Measurements from ENCODE around the gene RNF123.

RNF123 gene

DNA sequence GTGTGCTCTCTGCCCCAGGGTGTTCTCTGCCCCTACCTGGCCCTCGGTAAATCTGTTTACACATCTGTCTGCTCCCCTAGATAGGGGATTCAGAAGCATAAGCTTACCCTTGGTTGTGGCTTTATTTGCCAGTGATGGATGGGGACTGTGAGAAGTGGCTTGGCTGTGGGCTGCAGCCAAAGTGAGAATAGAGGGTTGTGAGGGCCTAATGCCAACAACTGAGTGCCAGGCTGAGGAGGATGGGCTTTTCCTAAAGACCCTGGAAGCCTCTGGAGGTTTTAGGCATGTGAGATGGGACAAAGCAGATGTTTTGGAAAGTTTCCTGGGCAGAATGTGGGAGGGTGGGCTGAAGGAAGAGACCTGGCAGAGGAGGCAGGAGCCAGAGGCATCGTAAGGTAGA lies 30.6 kb upstream of the RNF123 start:
- no peak for DNase-seq (ENCODE audit: low read depth)

DNA sequence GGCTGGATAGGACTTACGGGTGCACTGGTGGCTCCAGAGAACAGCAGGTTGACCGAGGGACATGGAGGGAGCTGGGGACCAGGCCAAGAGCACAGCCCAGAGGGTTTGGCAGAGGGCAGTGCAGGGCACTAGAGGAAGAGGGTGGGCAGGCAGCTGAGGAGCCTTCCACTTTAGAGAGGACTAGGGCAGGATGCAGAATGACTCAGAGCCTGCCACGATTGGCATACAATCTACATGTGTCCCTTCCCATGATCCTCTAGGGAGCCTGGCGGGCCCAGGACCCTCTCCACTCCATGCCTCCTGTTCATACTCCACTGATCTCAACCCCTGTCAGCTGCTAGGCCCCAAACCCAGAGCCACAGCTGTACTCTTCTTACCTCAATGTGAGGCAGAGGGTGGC lies 29.6 kb upstream of the RNF123 start:
- DNase-seq (ENCODE audit: low read depth), result no peak

DNA sequence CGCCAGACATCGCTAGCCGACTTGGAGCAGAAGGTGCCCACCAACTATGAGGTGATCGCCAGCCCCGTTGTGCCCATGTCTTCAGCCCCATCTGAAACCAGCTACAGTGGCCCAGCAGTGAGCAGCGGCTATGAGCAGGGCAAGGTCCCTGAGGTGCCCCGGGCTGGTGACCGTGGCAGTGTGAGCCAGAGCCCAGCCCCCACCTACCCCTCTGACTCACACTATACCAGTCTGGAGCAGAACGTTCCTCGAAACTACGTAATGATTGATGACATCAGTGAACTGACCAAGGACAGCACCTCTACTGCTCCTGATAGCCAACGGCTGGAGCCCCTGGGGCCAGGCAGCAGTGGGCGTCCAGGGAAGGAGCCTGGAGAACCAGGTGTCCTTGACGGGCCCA lies 28.1 kb upstream of the RNF123 start:
- no peak for DNase-seq (ENCODE audit: low read depth)

DNA sequence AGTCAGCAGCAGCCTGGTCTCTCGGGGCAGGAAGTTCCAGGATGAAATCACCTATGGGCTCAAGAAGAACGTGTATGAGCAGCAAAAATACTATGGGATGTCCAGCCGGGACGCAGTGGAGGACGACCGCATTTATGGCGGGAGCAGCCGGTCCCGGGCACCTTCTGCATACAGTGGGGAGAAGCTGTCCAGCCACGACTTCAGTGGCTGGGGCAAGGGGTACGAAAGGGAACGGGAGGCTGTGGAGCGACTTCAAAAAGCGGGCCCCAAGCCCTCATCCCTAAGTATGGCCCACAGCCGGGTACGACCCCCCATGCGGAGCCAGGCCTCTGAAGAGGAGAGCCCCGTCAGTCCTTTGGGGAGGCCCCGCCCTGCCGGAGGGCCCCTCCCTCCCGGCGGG lies 27.3 kb upstream of the RNF123 start:
- no peak for DNase-seq (ENCODE audit: low read depth)

DNA sequence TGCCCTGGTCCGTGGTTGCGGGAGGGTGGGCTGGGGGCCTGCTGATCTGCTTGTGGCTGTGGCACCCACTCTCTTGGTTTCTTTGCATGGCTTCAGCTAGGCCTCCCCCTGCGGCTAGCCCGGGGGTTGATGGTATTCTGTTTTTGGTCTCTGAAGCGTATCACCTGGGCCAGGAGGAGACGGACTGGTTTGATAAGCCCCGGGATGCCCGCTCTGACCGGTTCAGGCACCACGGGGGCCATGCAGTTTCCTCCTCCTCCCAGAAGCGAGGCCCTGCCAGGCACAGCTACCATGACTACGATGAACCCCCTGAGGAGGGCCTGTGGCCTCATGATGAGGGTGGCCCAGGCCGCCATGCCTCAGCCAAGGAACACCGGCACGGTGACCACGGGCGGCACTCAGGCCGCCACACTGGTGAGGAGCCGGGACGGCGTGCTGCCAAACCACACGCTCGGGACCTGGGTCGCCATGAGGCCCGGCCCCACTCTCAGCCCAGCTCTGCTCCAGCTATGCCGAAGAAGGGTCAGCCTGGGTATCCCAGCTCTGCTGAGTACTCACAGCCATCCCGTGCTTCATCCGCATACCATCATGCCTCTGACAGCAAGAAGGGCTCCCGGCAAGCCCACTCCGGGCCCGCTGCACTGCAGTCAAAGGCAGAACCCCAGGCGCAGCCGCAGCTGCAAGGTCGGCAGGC lies 26.5 kb upstream of the RNF123 start:
- DNase-seq (ENCODE audit: low read depth), result no peak

DNA sequence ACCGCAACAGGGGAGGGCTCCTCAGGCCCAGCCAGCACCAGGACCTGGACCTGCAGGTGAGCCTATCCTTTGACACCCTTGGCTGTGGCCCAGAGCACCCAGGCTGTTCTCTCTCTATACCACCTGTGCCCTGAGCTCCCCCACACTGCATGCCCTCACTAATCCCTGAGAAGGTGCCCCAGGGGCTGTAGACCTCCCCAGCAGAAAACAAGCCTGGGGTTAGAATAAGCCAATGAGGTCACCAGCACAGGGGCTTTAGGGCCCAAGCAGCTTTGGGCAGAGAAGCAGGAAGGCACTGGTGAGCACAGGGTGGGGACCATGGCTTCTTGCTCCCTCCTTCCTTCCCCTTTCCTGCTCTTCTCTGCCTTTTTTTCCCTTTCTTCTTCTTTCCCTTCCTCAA lies 25.5 kb upstream of the RNF123 start:
- no peak for DNase-seq (ENCODE audit: low read depth)

DNA sequence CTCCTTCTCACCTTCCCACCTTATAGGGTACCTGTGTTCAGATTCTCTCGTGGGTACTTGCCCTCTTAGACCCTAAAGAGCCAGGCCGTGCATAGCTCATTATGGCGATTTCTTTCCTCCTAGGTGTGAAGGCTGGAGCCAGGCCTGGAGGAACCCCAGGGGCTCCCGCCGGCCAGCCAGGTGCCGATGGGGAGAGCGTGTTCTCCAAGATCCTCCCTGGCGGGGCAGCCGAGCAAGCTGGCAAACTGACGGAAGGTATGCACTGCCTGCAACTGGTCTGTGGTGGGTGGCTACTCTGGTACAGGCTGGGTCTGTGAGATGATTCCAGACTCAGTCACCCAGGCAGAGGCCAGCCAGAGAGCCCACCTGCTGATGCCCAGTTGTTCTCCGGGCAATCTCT lies 25.1 kb upstream of the RNF123 start:
- no peak for DNase-seq (ENCODE audit: low read depth)

DNA sequence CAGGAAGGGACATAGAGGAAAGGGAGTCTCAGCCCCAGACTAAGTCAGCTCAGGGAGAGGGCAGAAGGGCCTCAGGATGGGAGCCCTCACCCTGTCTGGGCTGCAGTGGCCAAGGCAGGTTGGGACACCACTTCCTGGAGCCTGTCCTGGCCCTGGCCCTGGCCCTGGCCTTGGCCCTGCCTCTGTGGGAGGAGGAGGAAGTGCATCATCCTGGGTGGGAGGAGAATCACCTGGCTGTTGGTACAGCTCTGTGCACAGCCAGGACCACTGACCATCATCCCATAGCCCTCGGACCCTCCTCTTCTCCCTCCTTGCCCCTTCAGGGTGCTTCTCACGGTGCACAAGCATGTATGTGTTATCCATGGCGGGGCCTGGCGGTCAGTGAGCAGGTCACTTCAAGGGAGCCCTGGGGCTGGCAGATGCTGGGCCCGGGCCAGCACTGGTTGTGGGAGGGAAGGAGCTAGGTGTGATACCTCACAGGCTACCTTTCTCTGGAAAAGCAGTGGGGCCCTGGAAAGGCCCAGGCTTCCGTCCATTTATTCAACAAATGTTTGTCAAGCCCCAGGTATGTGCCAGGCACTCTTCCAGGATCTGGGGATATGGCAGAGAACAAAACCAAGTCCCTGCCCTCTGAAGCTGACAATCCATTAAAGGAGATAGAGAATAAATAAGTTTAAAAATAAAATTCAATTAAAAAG lies 23.4 kb upstream of the RNF123 start:
- DNase-seq (ENCODE audit: low read depth), result no peak

DNA sequence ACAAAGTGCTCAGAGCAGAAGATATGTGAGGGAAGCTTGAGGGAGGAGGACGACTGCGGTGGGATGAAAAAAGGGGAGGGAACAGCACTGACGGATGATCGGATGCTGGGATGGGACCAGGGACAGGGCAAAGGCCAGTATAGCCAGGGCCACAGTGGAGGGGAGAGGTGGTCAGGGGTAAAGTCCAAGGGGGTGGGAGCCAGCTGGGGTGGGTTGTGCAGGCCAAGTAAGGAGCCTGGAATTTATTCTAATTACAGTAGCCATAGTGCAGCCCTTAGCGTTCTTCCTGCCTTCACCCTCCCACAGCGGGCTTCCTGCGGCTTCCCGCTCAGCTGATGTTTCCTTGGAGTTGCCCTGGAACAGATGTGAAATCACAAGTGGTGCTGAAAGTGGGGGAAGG lies 22.8 kb upstream of the RNF123 start:
- no peak for DNase-seq (ENCODE audit: low read depth)

DNA sequence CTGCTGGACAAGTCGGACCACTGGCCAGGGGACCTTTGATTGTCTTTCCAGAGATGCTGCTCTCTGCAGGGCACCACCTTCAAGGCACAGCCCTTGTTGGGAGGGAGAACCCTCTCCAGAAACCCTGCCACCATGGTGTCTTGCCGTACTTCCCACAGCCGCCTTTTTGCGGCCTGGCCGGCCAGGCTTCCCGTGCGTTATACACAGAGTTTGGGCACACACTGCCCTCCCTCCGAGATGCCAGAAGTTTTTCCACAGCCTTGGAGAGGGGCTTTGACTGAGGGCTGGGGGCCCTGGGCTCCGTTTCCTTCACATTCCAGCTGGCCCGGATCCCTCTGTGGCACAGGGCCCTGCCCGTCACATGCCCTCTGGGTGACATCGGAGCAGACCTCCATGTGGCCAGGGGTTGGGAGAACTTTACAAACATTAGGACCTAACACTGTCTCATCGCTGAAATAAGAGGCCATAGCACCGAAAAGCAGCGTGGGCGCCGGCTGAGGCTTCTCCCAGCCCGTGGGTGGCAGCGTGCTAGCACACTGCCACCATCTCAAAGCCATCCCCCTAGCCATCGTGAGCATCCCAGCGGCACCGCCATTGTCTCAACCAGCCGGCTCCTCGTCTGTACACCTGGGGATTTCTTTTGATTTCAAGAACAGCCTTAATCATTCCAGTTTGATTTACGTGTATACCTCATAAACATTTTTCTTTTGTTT lies 21.5 kb upstream of the RNF123 start:
- DNase-seq (ENCODE audit: low read depth), result no peak

DNA sequence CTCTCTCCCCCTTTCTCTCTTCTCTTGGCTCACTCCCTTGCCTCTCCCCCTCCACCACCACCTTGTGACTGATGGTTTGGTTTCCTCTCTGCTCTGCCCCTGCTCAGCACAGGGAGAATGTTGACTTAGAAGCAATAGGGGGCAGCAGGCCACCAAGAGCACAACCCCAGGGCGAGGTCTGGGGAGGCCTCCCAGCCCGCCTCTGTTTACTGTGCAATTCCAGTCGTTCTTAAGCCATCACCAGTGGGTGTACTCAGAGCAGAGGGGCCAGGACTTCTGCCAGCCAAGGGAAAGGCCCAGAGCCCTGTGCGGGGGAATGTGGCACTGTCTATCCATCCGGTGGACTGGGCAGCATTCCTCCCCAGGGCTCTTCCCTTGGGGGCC lies 21.0 kb upstream of the RNF123 start:
- DNase-seq (ENCODE audit: low read depth), result no peak

DNA sequence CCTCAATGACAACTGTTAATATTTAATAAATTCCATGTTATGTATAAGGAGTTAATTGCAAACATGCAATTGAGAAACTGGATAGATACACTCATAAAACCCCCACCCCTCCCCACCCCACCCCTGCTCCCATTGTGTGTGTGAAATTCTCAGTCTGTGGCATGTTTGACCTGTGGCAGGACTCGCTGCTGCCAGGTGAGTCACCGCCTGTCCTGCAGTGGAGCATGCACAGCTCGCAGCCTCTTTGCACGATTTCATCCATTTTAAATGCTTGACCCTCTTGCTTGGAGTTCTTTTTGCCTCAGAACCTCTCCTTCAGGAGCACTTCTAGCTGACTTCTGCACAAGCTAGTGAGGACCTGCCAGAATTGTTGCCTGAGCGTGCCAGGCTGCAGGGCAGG lies 20.5 kb upstream of the RNF123 start:
- no peak for DNase-seq (ENCODE audit: low read depth)

DNA sequence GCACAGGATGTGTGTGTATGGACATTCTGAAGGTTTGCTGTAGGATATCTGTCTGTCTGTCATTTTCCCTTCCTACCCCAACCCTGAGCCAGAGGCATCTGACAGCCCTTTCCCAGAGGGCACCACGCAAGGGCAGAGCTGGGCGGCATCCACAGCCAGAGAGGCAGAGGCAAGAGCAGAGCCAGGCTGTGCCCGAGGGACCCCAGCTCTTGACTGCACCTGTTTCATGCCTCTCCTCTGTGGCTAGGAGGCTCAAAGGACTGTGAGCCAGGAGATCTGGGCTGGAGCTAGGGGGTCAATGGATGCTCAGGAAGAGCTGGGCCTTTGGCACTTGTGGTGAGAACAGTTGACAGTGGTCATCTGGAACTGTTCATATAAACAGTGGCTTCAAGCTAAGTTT lies 20.0 kb upstream of the RNF123 start:
- no peak for DNase-seq (ENCODE audit: low read depth)

DNA sequence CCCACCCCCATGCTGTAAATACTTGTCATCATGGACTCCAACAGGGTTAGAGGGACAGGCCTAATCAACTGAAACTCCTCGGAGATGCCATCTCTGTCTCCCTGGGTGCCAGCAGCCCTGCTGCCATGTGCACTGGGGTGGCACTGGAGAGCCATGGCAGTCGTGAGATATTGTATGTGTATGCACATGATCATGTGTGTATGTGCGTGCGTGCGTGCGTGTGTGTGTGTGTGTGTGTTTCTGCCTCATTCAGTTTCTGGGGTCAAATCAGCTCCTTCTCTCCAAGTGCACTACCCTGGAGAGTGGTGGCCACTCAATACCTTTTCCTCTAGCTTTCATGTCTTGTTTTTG lies 18.4 kb upstream of the RNF123 start:
- DNase-seq (ENCODE audit: low read depth), result no peak

DNA sequence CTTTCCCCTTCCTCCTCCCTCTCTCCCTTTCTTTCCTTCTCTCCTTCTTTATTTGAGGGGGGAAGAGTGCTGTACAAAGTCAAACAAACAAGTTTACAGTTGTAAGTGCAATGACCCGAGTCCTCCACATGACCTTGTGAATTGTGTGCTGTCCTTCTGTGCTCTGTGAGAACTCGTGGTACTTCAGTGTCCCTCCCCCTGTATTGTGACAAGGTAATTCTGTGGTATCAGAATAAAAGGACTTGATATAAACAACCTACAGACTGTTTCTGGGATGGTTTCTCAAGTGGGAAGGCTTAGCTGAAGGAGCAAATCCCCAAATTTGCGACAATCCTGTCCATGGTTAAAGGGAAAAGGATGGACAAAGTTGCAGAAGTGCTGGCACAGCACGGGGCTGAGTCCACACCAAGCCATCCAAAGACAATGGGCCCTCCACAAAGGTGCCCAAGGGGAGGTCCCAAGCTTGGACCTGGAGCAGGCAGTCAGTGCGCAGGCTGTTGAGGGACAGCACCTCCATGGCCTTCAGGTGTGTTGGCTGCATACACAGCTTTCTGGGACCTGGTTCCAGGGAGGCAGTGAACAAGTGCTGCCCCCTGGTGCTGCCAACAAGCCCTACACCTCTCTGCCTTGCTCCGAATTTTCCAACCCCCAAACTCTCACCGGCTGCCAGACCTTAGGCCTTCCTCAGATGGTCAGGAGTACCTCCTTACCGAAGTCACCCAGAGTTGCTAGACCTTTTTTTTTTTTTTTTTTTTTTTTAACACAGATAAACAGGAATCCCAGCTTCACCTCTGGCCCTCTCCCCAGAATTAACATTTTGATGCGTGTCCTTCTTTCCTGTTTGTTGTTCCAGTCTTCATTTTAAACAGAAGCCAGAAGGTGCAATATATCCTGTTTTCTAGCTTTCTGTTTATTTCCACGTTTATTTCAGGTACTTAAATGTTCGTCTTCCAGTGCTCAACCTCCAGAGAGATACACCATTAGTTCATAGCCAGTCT lies 17.8 kb upstream of the RNF123 start:
- peak; percentile 58 for DNase-seq (ENCODE audit: low read depth)

DNA sequence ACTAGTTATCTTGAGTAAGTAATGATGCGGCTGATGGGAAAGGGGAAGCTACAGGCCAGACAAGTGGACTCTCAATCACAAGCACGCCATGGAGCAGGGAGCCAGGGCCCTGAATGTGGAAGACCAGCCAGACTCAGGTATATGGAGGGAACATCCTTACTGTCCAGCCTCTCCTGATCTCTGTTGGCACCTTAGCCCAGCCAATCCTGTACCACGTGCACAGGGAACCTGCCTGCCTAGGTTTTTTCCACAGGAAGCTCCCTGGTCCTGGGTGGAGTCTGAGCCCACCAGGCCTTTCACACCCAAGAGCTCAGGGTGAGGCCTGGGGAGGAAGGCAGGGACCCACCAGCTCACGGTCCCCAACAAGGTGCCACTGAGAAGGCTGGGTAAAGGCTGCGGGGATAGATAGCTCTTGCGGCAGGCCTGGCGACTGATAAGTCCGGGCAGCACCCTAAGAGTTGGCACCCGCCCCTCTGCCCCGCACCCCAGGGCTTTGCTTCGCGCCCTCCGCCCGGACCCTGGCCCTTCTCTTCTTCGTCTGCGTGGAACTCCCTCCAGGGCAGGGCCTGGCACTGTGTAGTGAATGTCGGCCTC lies 16.1 kb upstream of the RNF123 start:
- DNase-seq (ENCODE audit: low read depth), result no peak

DNA sequence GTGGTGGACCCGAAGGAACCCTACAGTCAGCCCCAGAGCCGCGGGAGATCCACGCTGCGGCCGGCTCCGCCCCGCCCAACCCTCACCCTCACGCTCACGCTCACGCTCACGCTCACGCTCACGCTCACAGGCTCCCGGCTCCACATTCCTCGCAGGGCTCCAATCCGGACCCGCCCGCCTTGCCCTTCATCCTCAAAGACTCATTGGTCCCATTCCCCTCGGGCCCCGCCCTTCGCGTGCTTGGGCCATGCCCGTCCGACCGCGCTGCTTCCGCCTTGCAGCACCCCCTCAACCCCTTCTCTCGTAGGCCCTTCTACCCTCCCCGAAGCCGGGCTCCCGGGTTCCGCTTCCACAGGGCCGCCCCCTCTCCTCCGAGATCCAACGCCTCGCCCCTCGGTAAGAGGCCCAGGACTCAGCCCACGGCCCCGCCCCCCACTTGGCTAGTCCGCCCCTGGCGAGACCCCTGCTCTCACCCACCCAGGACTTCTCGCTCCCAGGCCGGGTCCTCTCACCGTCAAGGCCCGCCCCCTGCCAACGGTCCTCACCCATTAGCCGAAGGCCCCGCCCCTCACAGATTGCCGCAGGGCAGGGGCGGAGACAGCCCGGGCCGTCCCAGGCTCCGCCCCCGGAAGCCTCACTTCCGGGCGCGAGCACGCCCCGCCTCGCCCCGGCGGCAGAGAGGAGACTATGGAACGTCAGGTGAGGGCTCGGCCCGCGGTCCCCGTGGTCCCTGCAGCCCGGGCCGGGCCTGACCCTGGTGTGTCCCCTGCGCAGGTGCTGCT lies 15.5 kb upstream of the RNF123 start, which contains the start of gene APEH:
TSS of gene APEH (plus strand) at position 637 of the 782 bp plus-strand sequence. CDS start at position 688, 51 bp downstream.
- peak; percentile 95 for DNase-seq (ENCODE audit: low read depth)

DNA sequence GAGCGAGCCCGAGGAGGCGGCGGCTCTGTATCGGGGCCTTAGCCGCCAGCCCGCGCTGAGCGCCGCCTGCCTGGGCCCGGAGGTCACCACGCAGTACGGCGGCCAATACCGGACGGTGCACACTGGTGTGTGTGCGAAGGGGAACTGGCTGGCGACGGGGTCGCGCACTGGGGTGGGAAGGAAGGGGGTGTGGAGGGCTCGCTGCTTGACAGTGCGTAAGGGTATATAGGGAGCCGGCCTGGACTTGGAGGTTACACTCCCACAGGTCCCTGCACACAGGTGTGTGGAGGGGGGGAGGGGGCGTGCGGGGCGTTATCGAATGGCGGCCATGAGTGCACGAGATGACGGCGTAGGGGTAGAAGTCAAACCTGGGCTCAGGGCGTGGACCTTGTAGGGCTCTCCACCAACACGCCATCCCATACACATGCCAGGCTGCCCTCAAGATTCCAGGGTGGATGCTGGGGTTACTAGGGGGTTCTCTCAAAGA lies 14.8 kb upstream of the RNF123 start:
- peak; percentile 11 for DNase-seq (ENCODE audit: low read depth)

DNA sequence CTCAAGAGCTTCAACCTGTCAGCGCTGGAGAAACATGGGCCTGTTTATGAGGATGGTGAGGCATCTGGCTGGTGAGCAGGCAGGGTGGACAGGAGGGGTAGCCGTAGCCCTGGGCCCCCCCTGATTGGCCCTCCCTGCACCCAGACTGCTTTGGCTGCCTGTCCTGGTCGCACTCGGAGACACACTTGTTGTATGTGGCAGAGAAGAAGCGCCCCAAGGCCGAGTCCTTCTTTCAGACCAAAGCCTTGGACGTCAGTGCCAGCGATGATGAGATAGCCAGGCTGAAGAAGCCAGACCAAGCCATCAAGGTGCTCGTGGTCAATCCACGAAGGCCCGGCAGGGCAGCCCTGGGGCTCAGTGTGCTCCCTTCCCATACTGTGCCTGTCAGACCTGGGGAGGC lies 13.4 kb upstream of the RNF123 start:
- no peak for DNase-seq (ENCODE audit: low read depth)

DNA sequence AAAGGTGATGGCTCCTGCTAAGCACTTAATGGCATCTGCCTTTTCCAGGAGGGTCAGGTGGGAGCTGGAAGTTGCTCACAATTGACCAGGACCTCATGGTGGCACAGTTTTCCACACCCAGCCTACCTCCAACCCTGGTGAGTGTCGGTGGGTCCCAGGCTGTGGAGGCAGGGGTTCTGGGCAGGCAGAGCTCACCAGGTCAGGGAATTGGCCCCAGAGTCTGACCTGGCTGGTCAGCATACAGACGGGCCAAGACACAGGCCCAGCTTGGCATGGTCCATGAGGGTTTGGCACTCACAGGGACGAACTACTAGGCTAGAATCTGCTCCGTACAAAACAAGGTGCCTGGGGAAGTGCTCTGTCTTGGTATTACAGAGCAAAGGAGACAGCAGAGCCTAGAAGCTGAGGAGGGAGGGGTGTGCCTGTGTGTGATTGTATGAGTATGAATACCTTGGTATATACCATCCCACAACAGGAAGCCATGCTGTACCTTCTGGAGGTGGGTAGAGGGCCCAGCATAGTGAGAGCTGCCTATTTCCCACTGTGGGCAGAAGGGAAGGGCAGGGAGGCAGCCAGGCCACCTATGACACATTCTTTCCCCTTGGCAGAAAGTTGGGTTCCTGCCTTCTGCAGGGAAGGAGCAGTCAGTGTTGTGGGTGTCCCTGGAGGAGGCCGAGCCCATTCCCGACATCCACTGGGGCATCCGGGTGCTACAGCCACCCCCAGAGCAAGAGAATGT lies 8.7 kb upstream of the RNF123 start:
- no peak for DNase-seq (ENCODE audit: low read depth)
